Panc1 (cell line): ENCODE data around the gene SRGAP3. TPM values are rescaled to one million over a fixed set of nuclear protein-coding genes. Genes with fewer than 3 reads are reported as not detected.

Experiments used
- ATAC-seq: fragments of 200-7000 bp; cut with Tn5 transposase; 2 replicates; pipeline ENCODE4 v1.9.1; 2020; ENCODE audit warnings: mild to moderate bottlenecking, moderate library complexity
- BruUV-seq: library from RNA; stranded (reverse); fragments of 400-500 nt; replicated peaks from 2 replicates; lab custom pipeline; 2021; lab: Mats Ljungman, UMichigan
- CTCF ChIA-PET: fragments of 300-600 bp; sonication (Branson Sonifier 250); formaldehyde crosslinking; loops from one replicate; lab custom pipeline; 2022; ENCODE audit warnings: antibody characterized with exemption; lab: Charles Lee
- POLR2A ChIA-PET: fragments of 300-600 bp; sonication (Branson Sonifier 250); formaldehyde crosslinking; loops from one replicate; lab custom pipeline; 2022; ENCODE audit warnings: antibody characterized with exemption; lab: Charles Lee
- DNase-seq: peaks from one replicate; pipeline ENCODE4 v3.0.0-alpha.2; 2010; ENCODE audit warnings: low read depth, low spot score
- H3K27ac ChIP-seq: 2 replicates; pipeline ENCODE4 v1.5.1; 2011; ENCODE audit warnings: mild to moderate bottlenecking, low read length, inconsistent platforms
- H3K27me3 ChIP-seq: fragments of 200-500 bp; sonication (Bioruptor generic); 2 replicates; pipeline ENCODE4 v1.6.0; 2014; ENCODE audit warnings: low read length, inconsistent platforms; ENCODE audit not compliant: control insufficient read depth, insufficient read depth
- H3K36me3 ChIP-seq: fragments of 200-500 bp; sonication (Bioruptor generic); 2 replicates; pipeline ENCODE4 v1.5.1; 2014; ENCODE audit warnings: inconsistent platforms, mild to moderate bottlenecking, low read length, moderate library complexity; ENCODE audit not compliant: control insufficient read depth, insufficient read depth
- H3K4me1 ChIP-seq: 2 replicates; pipeline ENCODE4 v1.5.1; 2011; ENCODE audit warnings: inconsistent platforms, mild to moderate bottlenecking, low read length, moderate library complexity; ENCODE audit not compliant: control insufficient read depth, insufficient read depth
- H3K4me3 ChIP-seq, 2 experiments: 2 replicates each; pipeline ENCODE4 v1.5.1; 2011 to 2012; ENCODE audit warnings: low read depth in 2 of 2, low read length in 2 of 2, mild to moderate bottlenecking in 2 of 2, inconsistent platforms in 1 of 2, moderate library complexity in 1 of 2
- H3K9me3 ChIP-seq: fragments of 200-500 bp; sonication (Bioruptor generic); 2 replicates; pipeline ENCODE4 v1.5.1; 2014; ENCODE audit warnings: low read depth, mild to moderate bottlenecking, inconsistent platforms, low read length, moderate library complexity; ENCODE audit not compliant: control insufficient read depth, insufficient read depth
- POLR2AphosphoS5 ChIP-seq: IDR thresholded peaks from 2 replicates; pipeline ENCODE4 v1.6.1; 2012; ENCODE audit warnings: mild to moderate bottlenecking, low read depth, low read length, moderate library complexity
- SIN3A ChIP-seq: IDR thresholded peaks from 2 replicates; pipeline ENCODE4 v1.6.1; 2012; ENCODE audit warnings: low read depth, mild to moderate bottlenecking, low read length, moderate library complexity, borderline replicate concordance; ENCODE audit not compliant: insufficient read depth
- TCF7L2 ChIP-seq: IDR thresholded peaks from 2 replicates; pipeline ENCODE4 v1.6.1; 2011; ENCODE audit warnings: mild to moderate bottlenecking, low read depth, low read length, inconsistent platforms
- in situ Hi-C: cut with HindIII; loops from 2 replicates; pipeline ENCODE4 v1.10.0; 2016; ENCODE audit warnings: low sequenced_read_pairs, low pct_unique_long_range_greater_than_20kb
- intact Hi-C: fragments of 100-400 bp; cut with micrococcal nuclease; formaldehyde crosslinking; loops from one replicate; pipeline ENCODE4 v1.10.0; 2022; ENCODE audit not compliant: unreplicated experiment
- total RNA-seq: library from RNA; stranded (reverse); gene quantifications from one replicate; pipeline ENCODE4 v1.2.1, GENCODE V29; 2021; ENCODE audit not compliant: unreplicated experiment
- TF ChIP-seq, protein P1 (sequence below), 2 experiments: IDR thresholded peaks; 2 replicates each; pipeline ENCODE4 v1.6.1; 2011 to 2012; ENCODE audit warnings: low read depth in 2 of 2, control low read depth in 1 of 2, low read length in 1 of 2, mild to moderate bottlenecking in 1 of 2, moderate library complexity in 1 of 2; ENCODE audit not compliant: insufficient read depth in 1 of 2
- TF ChIP-seq, protein P2 (sequence below): fragments of 450-650 bp; IDR thresholded peaks from 2 replicates; pipeline ENCODE4 v1.5.1; 2017; ENCODE audit warnings: mild to moderate bottlenecking

Gene SRGAP3
- total RNA-seq, 1 experiment from 2014 or later: 0.82 TPM

DNA sequence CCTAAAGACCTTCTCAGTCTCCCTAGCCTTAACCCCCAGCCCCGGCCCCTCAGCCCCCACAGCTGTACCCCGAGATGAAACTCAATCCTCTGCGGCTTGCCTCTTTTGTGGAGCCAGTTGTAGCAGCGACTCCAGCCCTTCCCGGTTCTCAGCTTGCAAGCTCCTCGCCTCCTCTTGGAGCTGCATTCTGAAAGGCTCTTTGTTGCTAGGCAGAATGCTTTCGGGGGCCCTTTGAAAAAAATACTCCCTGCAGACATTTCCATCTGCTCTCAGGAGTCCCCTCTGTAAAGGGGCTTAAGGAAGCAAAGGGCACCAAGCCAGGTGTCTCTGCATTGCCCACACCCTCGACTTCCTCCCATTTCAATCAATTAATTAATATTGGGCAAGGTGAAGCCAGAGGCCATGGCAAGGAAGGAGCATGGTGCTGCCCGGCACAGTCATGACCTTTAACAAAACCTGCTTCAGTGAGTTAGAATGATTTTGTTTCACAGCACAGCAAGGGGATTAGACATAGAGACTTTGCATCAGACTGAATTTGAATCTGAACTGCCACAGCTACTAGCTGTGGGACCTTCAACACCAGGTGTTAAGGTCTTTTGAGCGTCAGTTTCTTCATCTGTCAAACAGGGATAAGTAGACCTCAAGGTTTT is 65.5 kb downstream of the SRGAP3 start:
- Histone ChIP-seq H3K27me3 (no peaks in the 10 kb centered on the region; the same call in none of the 2 replicates), H3K4me1 (no peaks in the 10 kb centered on the region), H3K36me3 (no peaks in the 10 kb centered on the region), H3K27ac (no peak overlapping the region), H3K4me3 (no peak overlapping the region), H3K9me3 (no peaks in the 10 kb centered on the region)
- in situ Hi-C loops: no loop called here
- no TSS peak for BruUV-seq
- ChIA-PET POLR2A (interaction anchor here (0.6 kb wide), 1 partner anchor 94 kb away, joined by 12 read pairs; no protein-coding TSS in a partner anchor), CTCF (no interaction called here)
- ATAC-seq: no peak
- DNase-seq: no peak
- intact Hi-C loops: no loop called here
- TF ChIP-seq, protein P1, sequence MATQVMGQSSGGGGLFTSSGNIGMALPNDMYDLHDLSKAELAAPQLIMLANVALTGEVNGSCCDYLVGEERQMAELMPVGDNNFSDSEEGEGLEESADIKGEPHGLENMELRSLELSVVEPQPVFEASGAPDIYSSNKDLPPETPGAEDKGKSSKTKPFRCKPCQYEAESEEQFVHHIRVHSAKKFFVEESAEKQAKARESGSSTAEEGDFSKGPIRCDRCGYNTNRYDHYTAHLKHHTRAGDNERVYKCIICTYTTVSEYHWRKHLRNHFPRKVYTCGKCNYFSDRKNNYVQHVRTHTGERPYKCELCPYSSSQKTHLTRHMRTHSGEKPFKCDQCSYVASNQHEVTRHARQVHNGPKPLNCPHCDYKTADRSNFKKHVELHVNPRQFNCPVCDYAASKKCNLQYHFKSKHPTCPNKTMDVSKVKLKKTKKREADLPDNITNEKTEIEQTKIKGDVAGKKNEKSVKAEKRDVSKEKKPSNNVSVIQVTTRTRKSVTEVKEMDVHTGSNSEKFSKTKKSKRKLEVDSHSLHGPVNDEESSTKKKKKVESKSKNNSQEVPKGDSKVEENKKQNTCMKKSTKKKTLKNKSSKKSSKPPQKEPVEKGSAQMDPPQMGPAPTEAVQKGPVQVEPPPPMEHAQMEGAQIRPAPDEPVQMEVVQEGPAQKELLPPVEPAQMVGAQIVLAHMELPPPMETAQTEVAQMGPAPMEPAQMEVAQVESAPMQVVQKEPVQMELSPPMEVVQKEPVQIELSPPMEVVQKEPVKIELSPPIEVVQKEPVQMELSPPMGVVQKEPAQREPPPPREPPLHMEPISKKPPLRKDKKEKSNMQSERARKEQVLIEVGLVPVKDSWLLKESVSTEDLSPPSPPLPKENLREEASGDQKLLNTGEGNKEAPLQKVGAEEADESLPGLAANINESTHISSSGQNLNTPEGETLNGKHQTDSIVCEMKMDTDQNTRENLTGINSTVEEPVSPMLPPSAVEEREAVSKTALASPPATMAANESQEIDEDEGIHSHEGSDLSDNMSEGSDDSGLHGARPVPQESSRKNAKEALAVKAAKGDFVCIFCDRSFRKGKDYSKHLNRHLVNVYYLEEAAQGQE (IDR thresholded peaks at IDR 0.05; ENCODE audit: insufficient read depth in 1 of 2, low read depth in 2 of 2, low read length in 1 of 2): no peak
- TF ChIP-seq, protein P2, sequence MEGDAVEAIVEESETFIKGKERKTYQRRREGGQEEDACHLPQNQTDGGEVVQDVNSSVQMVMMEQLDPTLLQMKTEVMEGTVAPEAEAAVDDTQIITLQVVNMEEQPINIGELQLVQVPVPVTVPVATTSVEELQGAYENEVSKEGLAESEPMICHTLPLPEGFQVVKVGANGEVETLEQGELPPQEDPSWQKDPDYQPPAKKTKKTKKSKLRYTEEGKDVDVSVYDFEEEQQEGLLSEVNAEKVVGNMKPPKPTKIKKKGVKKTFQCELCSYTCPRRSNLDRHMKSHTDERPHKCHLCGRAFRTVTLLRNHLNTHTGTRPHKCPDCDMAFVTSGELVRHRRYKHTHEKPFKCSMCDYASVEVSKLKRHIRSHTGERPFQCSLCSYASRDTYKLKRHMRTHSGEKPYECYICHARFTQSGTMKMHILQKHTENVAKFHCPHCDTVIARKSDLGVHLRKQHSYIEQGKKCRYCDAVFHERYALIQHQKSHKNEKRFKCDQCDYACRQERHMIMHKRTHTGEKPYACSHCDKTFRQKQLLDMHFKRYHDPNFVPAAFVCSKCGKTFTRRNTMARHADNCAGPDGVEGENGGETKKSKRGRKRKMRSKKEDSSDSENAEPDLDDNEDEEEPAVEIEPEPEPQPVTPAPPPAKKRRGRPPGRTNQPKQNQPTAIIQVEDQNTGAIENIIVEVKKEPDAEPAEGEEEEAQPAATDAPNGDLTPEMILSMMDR: no peak
- TF ChIP-seq SIN3A (no peak), POLR2AphosphoS5 (no peak), TCF7L2 (no peak)

DNA sequence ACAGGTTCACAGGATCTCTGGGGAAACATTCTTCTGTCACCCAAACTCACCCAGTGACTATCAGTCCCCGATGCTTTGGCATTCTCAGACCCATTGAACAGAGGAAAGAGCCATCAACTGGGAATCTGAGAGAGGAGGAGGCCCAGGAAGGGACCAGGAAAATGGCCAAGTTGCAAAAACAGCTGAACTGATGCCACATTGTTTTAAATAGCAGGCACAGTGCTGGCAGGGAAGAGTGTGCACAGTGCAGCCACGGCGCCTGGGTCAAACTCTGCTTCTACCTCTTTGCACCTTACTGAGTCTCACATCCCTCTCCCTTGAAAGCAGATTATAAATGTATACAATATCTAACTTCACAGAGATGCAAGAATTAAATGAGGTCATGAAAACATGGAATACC is 66.4 kb downstream of the SRGAP3 start:
- in situ Hi-C loops (no loop called here), intact Hi-C loops (no loop called here)
- no peak overlapping the region for H3K27ac ChIP-seq
- CTCF ChIA-PET: no interaction called here
- H3K4me1 ChIP-seq: no peaks in the 10 kb centered on the region
- DNase-seq (no peak), ATAC-seq (no peak)
- POLR2A ChIA-PET: no interaction called here
- H3K36me3 ChIP-seq: no peaks in the 10 kb centered on the region
- TF ChIP-seq, protein P1 (IDR thresholded peaks at IDR 0.05; ENCODE audit: insufficient read depth in 1 of 2, low read depth in 2 of 2, low read length in 1 of 2): no peak
- TF ChIP-seq POLR2AphosphoS5 (no peak), TCF7L2 (no peak), SIN3A (no peak)
- TF ChIP-seq, protein P2: no peak
- H3K9me3 ChIP-seq: no peaks in the 10 kb centered on the region
- no TSS peak for BruUV-seq
- H3K27me3 ChIP-seq: no peaks in the 10 kb centered on the region; the same call in none of the 2 replicates
- no peak overlapping the region for H3K4me3 ChIP-seq
